HepG2 (cell line): Measurements from ENCODE around the gene GGA2. TPM values are rescaled to one million over a fixed set of nuclear protein-coding genes. Genes with fewer than 3 reads are reported as not detected.

Experiments used
- CREB1 ChIP-seq, 2 experiments: fragments of 450-650 bp in 1 of 2; IDR thresholded peaks; 2 replicates each; pipeline ENCODE4 v1.6.1; 2016 to 2017; ENCODE audit warnings: control low read depth in 1 of 2, mild to moderate bottlenecking in 1 of 2, missing compliant biosample characterization in 1 of 2, missing genetic modification characterization in 1 of 2
- CREB3 ChIP-seq: sonication (generic); formaldehyde crosslinking; IDR thresholded peaks from 2 replicates; pipeline ENCODE4 v1.5.0; 2020; ENCODE audit warnings: missing genetic modification reagents
- CREBL2 ChIP-seq: sonication (generic); formaldehyde crosslinking; IDR thresholded peaks from 2 replicates; pipeline ENCODE4 v1.8.1; 2023; ENCODE audit warnings: missing genetic modification reagents, mild to moderate bottlenecking, borderline replicate concordance
- CREM ChIP-seq, 2 experiments: sonication (generic) in 1 of 2; formaldehyde crosslinking in 1 of 2; IDR thresholded peaks; 2 replicates each; pipeline versions ENCODE4 v1.4.0 to v1.6.1; 2016 to 2020; ENCODE audit warnings: antibody characterized with exemption in 1 of 2, mild to moderate bottlenecking in 1 of 2, missing genetic modification reagents in 1 of 2
- DR1 ChIP-seq: sonication (generic); formaldehyde crosslinking; IDR thresholded peaks from 2 replicates; pipeline ENCODE4 v1.8.0; 2021; ENCODE audit warnings: mild to moderate bottlenecking, missing genetic modification reagents, inconsistent platforms
- MTF1 ChIP-seq: sonication (generic); formaldehyde crosslinking; IDR thresholded peaks from 2 replicates; pipeline ENCODE4 v1.5.0; 2020; ENCODE audit warnings: missing genetic modification reagents
- REPIN1 ChIP-seq: sonication (generic); formaldehyde crosslinking; IDR thresholded peaks from 2 replicates; pipeline ENCODE4 v1.8.0; 2022; ENCODE audit warnings: missing genetic modification reagents, low read depth, mild to moderate bottlenecking, borderline replicate concordance
- SYNCRIP ChIP-seq: fragments of 200-400 bp; formaldehyde crosslinking; IDR thresholded peaks from 2 replicates; pipeline ENCODE4 v1.6.1; 2018; ENCODE audit warnings: mild to moderate bottlenecking, low read depth, low read length; ENCODE audit not compliant: insufficient read depth
- ZBTB40 ChIP-seq, 2 experiments: fragments of 450-650 bp in 1 of 2; sonication (generic) in 1 of 2; formaldehyde crosslinking in 1 of 2; IDR thresholded peaks; 2 replicates each; pipeline versions ENCODE4 v1.6.1 to v1.8.0; 2016 to 2022; ENCODE audit warnings: antibody characterized with exemption in 1 of 2, mild to moderate bottlenecking in 1 of 2, missing genetic modification reagents in 1 of 2
- ZNF292 ChIP-seq: sonication (generic); formaldehyde crosslinking; IDR thresholded peaks from 2 replicates; pipeline ENCODE4 v1.8.1; 2022; ENCODE audit warnings: mild to moderate bottlenecking, low read depth, missing genetic modification reagents, borderline replicate concordance
- ZNF841 ChIP-seq: sonication (generic); formaldehyde crosslinking; IDR thresholded peaks from 2 replicates; pipeline ENCODE4 v1.8.1; 2023; ENCODE audit warnings: missing genetic modification reagents, borderline replicate concordance
- polyA plus RNA-seq, 8 experiments: library from polyadenylated mRNA; depleted of rRNA in 3 of 8; stranded (reverse) in 7 of 8; unstranded in 1 of 8; fragments of >200 nt; fragmentation: Illumina TruSeq in 4 of 8; extraction: Trizol in 4 of 8; gene quantifications; 2 replicates each; pipeline versions ENCODE4 v1.2.1 to v1.2.3, GENCODE V29; 2011 to 2016; ENCODE audit warnings: low read depth in 4 of 8, missing spikeins in 1 of 8, mixed read lengths in 1 of 8; ENCODE audit not compliant: insufficient read depth in 1 of 8
- total RNA-seq, 5 experiments: library from RNA; depleted of rRNA; stranded (reverse); fragments of >200 nt; fragmentation: Illumina TruSeq; extraction: Trizol; gene quantifications; 2 replicates each; pipeline ENCODE4 v1.2.3, GENCODE V29; 2016; ENCODE audit warnings: low read depth in 1 of 5

The GGA2 gene
- total and polyA plus RNA-seq, 2 of the 13 experiments (the other 11 are each of a cell fraction or from before 2014, with no cell fraction given), result 51.5 to 69.8 TPM

- no peak for TF ChIP-seq ZBTB40 (IDR thresholded peaks at IDR 0.05)
- no peak; the same call in none of the 2 replicates for TF ChIP-seq ZBTB40 (CRISPR knock-in tag; IDR thresholded peaks at IDR 0.05)
- no peak; the same call in 1 of the 2 replicates for TF ChIP-seq ZNF841 (CRISPR knock-in tag)
- no peak; the same call in none of the 2 replicates for TF ChIP-seq CREB3 (CRISPR knock-in tag)
- peak; percentile 95 for TF ChIP-seq CREB1 (IDR thresholded peaks at IDR 0.05)
- TF ChIP-seq CREB1 (CRISPR knock-in tag; IDR thresholded peaks at IDR 0.05), result peak; percentile 99
- peak; percentile 54 for TF ChIP-seq ZNF292
- TF ChIP-seq CREM (IDR thresholded peaks at IDR 0.05), result peak; percentile 98
- TF ChIP-seq CREM (CRISPR knock-in tag; IDR thresholded peaks at IDR 0.05), result no peak; the same call in 1 of the 2 replicates
- TF ChIP-seq SYNCRIP, result no peak
- peak; percentile 77; the same call in 1 of the 2 replicates for TF ChIP-seq MTF1 (CRISPR knock-in tag)
- TF ChIP-seq DR1, result peak; percentile 90
- peak; percentile 99 for TF ChIP-seq REPIN1 (CRISPR knock-in tag)
- TF ChIP-seq CREBL2, result peak; percentile 40; the same call in 1 of the 2 replicates
Measured at GRCh38 chr16:23556881-23557778, 46.8 kb upstream of the GGA2 start, which contains the start of the genes EARS2 and UBFD1 (continued).
